Naive B cell (primary cell): ENCODE data around the gene DES. TPM values are rescaled to one million over a fixed set of nuclear protein-coding genes. Genes with fewer than 3 reads are reported as not detected.

Experiments used
- ATAC-seq, 2 donors: fragments of 150-1000 bp; cut with Tn5 transposase; 2 replicates each; pipeline ENCODE4 v1.10.0; 2021; ENCODE audit warnings: low read depth in 2 of 2, mild to moderate bottlenecking in 2 of 2, moderate library complexity in 2 of 2
- DNase-seq: peaks from one replicate; pipeline ENCODE4 v3.0.0; 2022
- H3K27ac Mint-ChIP-seq, 6 donors: one replicate each; pipeline ENCODE4 v1.8.0; 2020 to 2022; ENCODE audit warnings: mild to moderate bottlenecking in 6 of 6, mixed read lengths in 6 of 6, moderate library complexity in 5 of 6, inconsistent platforms in 2 of 6
- H3K27me3 Mint-ChIP-seq, 3 donors: one replicate each; pipeline ENCODE4 v1.8.0; 2021 to 2022; ENCODE audit warnings: mixed read lengths in 3 of 3, mild to moderate bottlenecking in 1 of 3
- H3K36me3 Mint-ChIP-seq, 2 donors: one replicate each; pipeline ENCODE4 v1.8.0; 2020 to 2022; ENCODE audit warnings: mixed read lengths in 2 of 2, inconsistent platforms in 1 of 2, mild to moderate bottlenecking in 1 of 2
- H3K4me1 Mint-ChIP-seq, 3 donors: one replicate each; pipeline ENCODE4 v1.8.0; 2020 to 2022; ENCODE audit warnings: mixed read lengths in 3 of 3, inconsistent platforms in 1 of 3, mild to moderate bottlenecking in 1 of 3, moderate library complexity in 1 of 3
- H3K4me3 Mint-ChIP-seq, 8 donors: one replicate each; pipeline ENCODE4 v1.8.0; 2020 to 2022; ENCODE audit warnings: mild to moderate bottlenecking in 8 of 8, mixed read lengths in 8 of 8, moderate library complexity in 8 of 8, inconsistent platforms in 2 of 8
- H3K9me3 Mint-ChIP-seq, 7 donors: one replicate each; pipeline ENCODE4 v1.8.0; 2020 to 2022; ENCODE audit warnings: mixed read lengths in 7 of 7, mild to moderate bottlenecking in 5 of 7, inconsistent platforms in 2 of 7, moderate library complexity in 1 of 7
- polyA plus RNA-seq, 6 donors: library from polyadenylated mRNA; unstranded; fragments of 300-500 nt; fragmentation: Illumina TruSeq; gene quantifications; one replicate each; pipeline ENCODE4 v1.2.3, GENCODE V29; 2021; ENCODE audit warnings: low read depth in 6 of 6

DES gene
- polyA plus RNA-seq, result not detected

- Mint-ChIP-seq H3K4me3 (no peak within 1 kb of the TSS), H3K27me3 (peaks cover 41 to 79% (median 76%) of the 10 kb centered on the region in 3 donors), H3K4me1 (peaks cover 0 to 2% (median 0%) of the 10 kb centered on the region in 3 donors), H3K27ac (peak within 1 kb of the TSS in 1 of 6 donors; percentile 67), H3K36me3 (no peaks in the 10 kb centered on the region), H3K9me3 (peaks cover 0 to 6% (median 2%) of the 10 kb centered on the region in 7 donors)
- DNase-seq, result no peak
- ATAC-seq, result no peak
These were observed at the start of gene DES for GRCh38 chr2:219418155-219419011. TSS of gene DES (plus strand) at chr2:219418377. CDS start at chr2:219418463, 86 bp downstream.

- no peak for DNase-seq
- peaks cover 5 to 11% of the 10 kb centered on the region in 2 donors for H3K36me3 Mint-ChIP-seq
- ATAC-seq, result no peak
- no peaks in the 10 kb centered on the region for H3K9me3 Mint-ChIP-seq
- H3K4me3 Mint-ChIP-seq, result no peak overlapping the region
- H3K27me3 Mint-ChIP-seq, result no peaks in the 10 kb centered on the region
- peak overlapping the region in 2 of 6 donors; percentile 54 to 95 for H3K27ac Mint-ChIP-seq
- peaks cover 0 to 6% (median 0%) of the 10 kb centered on the region in 3 donors for H3K4me1 Mint-ChIP-seq
These were observed 49.4 kb upstream of the DES start for GRCh38 chr2:219368690-219369191.

- Mint-ChIP-seq H3K4me1 (peaks cover 0 to 6% (median 0%) of the 10 kb centered on the region in 3 donors), H3K4me3 (no peak overlapping the region), H3K27ac (peak overlapping the region in 1 of 6 donors; percentile 74), H3K9me3 (no peaks in the 10 kb centered on the region), H3K36me3 (peaks cover 12 to 18% of the 10 kb centered on the region in 2 donors), H3K27me3 (no peaks in the 10 kb centered on the region)
- DNase-seq (no peak), ATAC-seq (no peak)
These were observed 48.7 kb upstream of the DES start for GRCh38 chr2:219369447-219369861.

GRCh38 chr2:219378163-219378851 is 39.9 kb upstream of the DES start:
- Mint-ChIP-seq H3K27me3 (no peaks in the 10 kb centered on the region), H3K27ac (peak overlapping the region in 2 of 6 donors; percentile 9 to 44), H3K9me3 (no peaks in the 10 kb centered on the region), H3K36me3 (peaks cover 30 to 38% of the 10 kb centered on the region in 2 donors), H3K4me3 (no peak overlapping the region), H3K4me1 (peaks cover under 1 to 6% (median 3%) of the 10 kb centered on the region in 3 donors)
- DNase-seq, result no peak
- no peak for ATAC-seq

GRCh38 chr2:219380926-219381325 is 37.3 kb upstream of the DES start:
- H3K27ac Mint-ChIP-seq, result no peak overlapping the region

GRCh38 chr2:219381448-219381847 is 36.7 kb upstream of the DES start:
- peaks cover 10 to 12% (median 11%) of the 10 kb centered on the region in 3 donors for H3K4me1 Mint-ChIP-seq
- no peaks in the 10 kb centered on the region for H3K27me3 Mint-ChIP-seq
- DNase-seq (no peak), ATAC-seq (no peak)
- peak overlapping the region in 1 of 8 donors; percentile 2 for H3K4me3 Mint-ChIP-seq
- H3K9me3 Mint-ChIP-seq, result no peaks in the 10 kb centered on the region
- H3K36me3 Mint-ChIP-seq, result peaks cover 18 to 31% of the 10 kb centered on the region in 2 donors
- H3K27ac Mint-ChIP-seq, result peak overlapping the region in 1 of 6 donors; percentile 53

More at GRCh38 chr2:219380926-219381325, 37.3 kb upstream of the DES start:
- ATAC-seq, result no peak
- Mint-ChIP-seq H3K9me3 (no peaks in the 10 kb centered on the region), H3K4me1 (peaks cover 5 to 11% (median 6%) of the 10 kb centered on the region in 3 donors), H3K4me3 (no peak overlapping the region), H3K36me3 (peaks cover 18 to 31% of the 10 kb centered on the region in 2 donors), H3K27me3 (no peaks in the 10 kb centered on the region)
- no peak for DNase-seq

GRCh38 chr2:219384083-219384713 is 34.0 kb upstream of the DES start:
- peaks cover 14 to 28% (median 23%) of the 10 kb centered on the region in 3 donors for H3K4me1 Mint-ChIP-seq
- H3K27me3 Mint-ChIP-seq, result no peaks in the 10 kb centered on the region
- DNase-seq, result no peak
- peak overlapping the region in 3 of 8 donors; percentile 34 to 80 (median 68) for H3K4me3 Mint-ChIP-seq
- peaks cover 13 to 31% of the 10 kb centered on the region in 2 donors for H3K36me3 Mint-ChIP-seq
- H3K9me3 Mint-ChIP-seq, result no peaks in the 10 kb centered on the region
- no peak for ATAC-seq
- H3K27ac Mint-ChIP-seq, result no peak overlapping the region

GRCh38 chr2:219384859-219385258 is 33.3 kb upstream of the DES start:
- H3K4me1 Mint-ChIP-seq, result peaks cover 14 to 28% (median 23%) of the 10 kb centered on the region in 3 donors
- no peaks in the 10 kb centered on the region for H3K9me3 Mint-ChIP-seq
- H3K27me3 Mint-ChIP-seq, result no peaks in the 10 kb centered on the region
- no peak for DNase-seq
- ATAC-seq, result no peak
- peak overlapping the region in 4 of 8 donors; percentile 12 to 85 (median 51) for H3K4me3 Mint-ChIP-seq
- peak overlapping the region in 2 of 6 donors; percentile 11 to 78 for H3K27ac Mint-ChIP-seq
- H3K36me3 Mint-ChIP-seq, result peaks cover 13 to 31% of the 10 kb centered on the region in 2 donors

- DNase-seq, result no peak
- Mint-ChIP-seq H3K4me3 (peak overlapping the region in 7 of 8 donors; percentile 21 to 99 (median 96)), H3K27ac (peak overlapping the region in 3 of 6 donors; percentile 37 to 98 (median 78)), H3K9me3 (no peaks in the 10 kb centered on the region), H3K4me1 (peaks cover 14 to 28% (median 23%) of the 10 kb centered on the region in 3 donors), H3K27me3 (no peaks in the 10 kb centered on the region), H3K36me3 (peaks cover 13 to 29% of the 10 kb centered on the region in 2 donors)
- ATAC-seq, result no peak
These were observed 32.1 kb upstream of the DES start for GRCh38 chr2:219385958-219386520.

GRCh38 chr2:219386532-219387280 is 31.5 kb upstream of the DES start:
- Mint-ChIP-seq H3K27me3 (no peaks in the 10 kb centered on the region), H3K36me3 (peaks cover 10 to 22% of the 10 kb centered on the region in 2 donors), H3K4me3 (peak overlapping the region; percentile 95 to 99 (median 96)), H3K9me3 (no peaks in the 10 kb centered on the region), H3K4me1 (peaks cover 11 to 25% (median 23%) of the 10 kb centered on the region in 3 donors), H3K27ac (peak overlapping the region; percentile 93 to 99 (median 98))
- no peak for DNase-seq
- no peak for ATAC-seq

GRCh38 chr2:219387306-219388120 is 30.7 kb upstream of the DES start, which contains the start of gene DNPEP:
TSS of gene DNPEP (minus strand) at chr2:219387912. CDS start at chr2:219387794, 118 bp downstream.
- Mint-ChIP-seq H3K9me3 (no peaks in the 10 kb centered on the region), H3K27me3 (peaks cover 0 to 1% (median 0%) of the 10 kb centered on the region in 3 donors), H3K4me1 (peaks cover 9 to 25% (median 23%) of the 10 kb centered on the region in 3 donors), H3K4me3 (peak within 1 kb of the TSS; percentile 95 to 99 (median 96)), H3K27ac (peak within 1 kb of the TSS; percentile 93 to 99 (median 98)), H3K36me3 (peaks cover 6 to 14% of the 10 kb centered on the region in 2 donors)
- DNase-seq (peak; percentile 87), ATAC-seq (peak; percentile 61 to 63)
